Cardiac septum (tissue), 1 donor: Measurements from ENCODE around the gene PER3. TPM values are rescaled to one million over a fixed set of nuclear protein-coding genes. Genes with fewer than 3 reads are reported as not detected.

Experiments
- DNase-seq: peaks from one replicate; pipeline ENCODE4 v3.0.0-alpha.2; 2020; ENCODE audit warnings: low spot score
- intact Hi-C: fragments of 100-400 bp; cut with DNase I; formaldehyde crosslinking; loops from one replicate; pipeline ENCODE4 v1.14.0; 2022
- long read RNA-seq: library from polyadenylated mRNA; unstranded; transcript quantifications from one replicate; pipeline ENCODE4 v2.0.0, GENCODE V29; 2021
- total RNA-seq: library from RNA; stranded (reverse); fragmentation: NEBNext Ultra II Directional; extraction: Animal tissue kit (Norgen Biotek cat#: 25700); gene quantifications from one replicate; pipeline ENCODE4 v1.2.1, GENCODE V29; 2021
- donor health status: DM: no; HTN: no; CAD: no.

Gene PER3
- 24.0 TPM for total RNA-seq
- long read RNA-seq, full-length matches to known transcripts, result 2 of 33 reads
- long read RNA-seq, partial matches to known transcripts, result 21 of 33 reads
- long read RNA-seq, other reads (novel, unspliced or antisense), result 10 of 33 reads

GRCh38 chr1:7783826-7784491 is at the start of gene PER3:
PER3 (plus strand) TSS chr1:7784291; CDS start chr1:7784878, 587 bp downstream.
- intact Hi-C loops, result no loop called here
- DNase-seq, result peak; percentile 99

- intact Hi-C loops, result no loop called here
- no peak for DNase-seq
Measured at GRCh38 chr1:7738044-7738443, 46.0 kb upstream of the PER3 start.

GRCh38 chr1:7743346-7743745 is 40.7 kb upstream of the PER3 start:
- intact Hi-C loops, result no loop called here
- DNase-seq, result no peak

GRCh38 chr1:7744882-7745281 is 39.2 kb upstream of the PER3 start:
- intact Hi-C loops, result no loop called here
- no peak for DNase-seq

- intact Hi-C loops, result no loop called here
- no peak for DNase-seq
Measured at GRCh38 chr1:7745783-7746182, 38.3 kb upstream of the PER3 start.

GRCh38 chr1:7747605-7748004 is 36.5 kb upstream of the PER3 start:
- intact Hi-C loops, result no loop called here
- no peak for DNase-seq

- DNase-seq, result no peak
- intact Hi-C loops, result no loop called here
Measured at GRCh38 chr1:7749126-7749525, 35.0 kb upstream of the PER3 start.

GRCh38 chr1:7751174-7751573 is 32.9 kb upstream of the PER3 start:
- intact Hi-C loops, result no loop called here
- DNase-seq, result no peak

- intact Hi-C loops, result loop anchor here (1.0 kb wide), 1 partner anchor 85 kb away; no protein-coding TSS in a partner anchor
Measured at GRCh38 chr1:7752512-7753417, 31.3 kb upstream of the PER3 start.

GRCh38 chr1:7753641-7754040 is 30.4 kb upstream of the PER3 start:
- intact Hi-C loops, result no loop called here

More at GRCh38 chr1:7752512-7753417, 31.3 kb upstream of the PER3 start:
- no peak for DNase-seq

GRCh38 chr1:7754234-7754633 is 29.9 kb upstream of the PER3 start:
- intact Hi-C loops, result no loop called here
- no peak for DNase-seq

More at GRCh38 chr1:7753641-7754040, 30.4 kb upstream of the PER3 start:
- DNase-seq, result no peak

- no peak for DNase-seq
Measured at GRCh38 chr1:7755448-7755847, 28.6 kb upstream of the PER3 start.

GRCh38 chr1:7760245-7760644 is 23.8 kb upstream of the PER3 start:
- intact Hi-C loops, result no loop called here
- DNase-seq, result no peak

More at GRCh38 chr1:7755448-7755847, 28.6 kb upstream of the PER3 start:
- intact Hi-C loops, result no loop called here

GRCh38 chr1:7761103-7761502 is 23.0 kb upstream of the PER3 start:
- DNase-seq, result no peak
- intact Hi-C loops, result no loop called here

GRCh38 chr1:7767176-7767575 is 16.9 kb upstream of the PER3 start:
- intact Hi-C loops, result no loop called here

GRCh38 chr1:7768583-7768982 is 15.5 kb upstream of the PER3 start:
- intact Hi-C loops, result no loop called here
- no peak for DNase-seq

More at GRCh38 chr1:7767176-7767575, 16.9 kb upstream of the PER3 start:
- DNase-seq, result no peak

- no peak for DNase-seq
- intact Hi-C loops, result no loop called here
Measured at GRCh38 chr1:7769673-7770412, 14.2 kb upstream of the PER3 start.

GRCh38 chr1:7770669-7770996 is 13.5 kb upstream of the PER3 start:
- intact Hi-C loops, result no loop called here
- DNase-seq, result no peak

GRCh38 chr1:7770997-7771822 is 12.9 kb upstream of the PER3 start, which contains the start of gene VAMP3:
VAMP3 (plus strand) TSS chr1:7771296; CDS start chr1:7771384, 88 bp downstream.
- DNase-seq, result peak; percentile 96
- intact Hi-C loops, result no loop called here
